HFF-Myc (cell line): ENCODE data around the gene LTBP1.
A peak's percentile ranks its signal among the peaks of the same experiment; 100 is the strongest.

ENCODE experiments used
- DNase-seq: peaks from one replicate; pipeline ENCODE4 v3.0.0-alpha.2; 2011; ENCODE audit warnings: low read depth; ENCODE audit errors: extremely low read depth
- H3K4me3 ChIP-seq: replicated peaks from 2 replicates; pipeline ENCODE4 v1.5.1; 2011; ENCODE audit warnings: low read depth, mild to moderate bottlenecking, control low read depth, low read length
- CTCF ChIP-seq: IDR thresholded peaks from 2 replicates; pipeline ENCODE4 v1.5.1; 2012; ENCODE audit warnings: mild to moderate bottlenecking, low read depth, low read length, control low read depth; ENCODE audit errors: missing control alignments

Gene LTBP1

GRCh38 chr2:33215299-33215698, 268.5 kb downstream of the LTBP1 start:
- DNase-seq: peak; percentile 78
- TF ChIP-seq CTCF: no peak
- H3K4me3 ChIP-seq: no peak overlapping the region

GRCh38 chr2:33215983-33216382, 269.2 kb downstream of the LTBP1 start:
- TF ChIP-seq CTCF: no peak
- no peak for DNase-seq
- no peak overlapping the region for H3K4me3 ChIP-seq

- TF ChIP-seq CTCF: no peak
- H3K4me3 ChIP-seq: no peak overlapping the region
- no peak for DNase-seq
Measured at GRCh38 chr2:33216508-33217182, 269.9 kb downstream of the LTBP1 start.

- TF ChIP-seq CTCF: no peak
- DNase-seq: no peak
- H3K4me3 ChIP-seq: no peak overlapping the region
Measured at GRCh38 chr2:33217406-33217805, 270.7 kb downstream of the LTBP1 start.

GRCh38 chr2:33219114-33219513, 272.4 kb downstream of the LTBP1 start:
- DNase-seq: no peak
- TF ChIP-seq CTCF: no peak
- H3K4me3 ChIP-seq: no peak overlapping the region

- no peak for DNase-seq
- TF ChIP-seq CTCF: no peak
- H3K4me3 ChIP-seq: no peak overlapping the region
Measured at GRCh38 chr2:33219850-33220275, 273.1 kb downstream of the LTBP1 start.

GRCh38 chr2:33220533-33220932, 273.8 kb downstream of the LTBP1 start:
- no peak overlapping the region for H3K4me3 ChIP-seq
- DNase-seq: no peak
- TF ChIP-seq CTCF: no peak
